B cell (primary cell): ENCODE results near the gene CAMKK2. TPM values are rescaled to one million over a fixed set of nuclear protein-coding genes. Genes with fewer than 3 reads are reported as not detected.
"Not testable (repeated sequence)": the region's sequence is repeated elsewhere in the genome, so short reads cannot be mapped to it uniquely, and the experiment has no call there.

Source experiments
- ATAC-seq: fragments of 200-7000 bp; cut with Tn5 transposase; one replicate; pipeline ENCODE4 v1.10.0; 2021; ENCODE audit warnings: low read depth, mild to moderate bottlenecking, moderate number of reproducible peaks, moderate library complexity
- CTCF ChIA-PET: fragments of 350-600 bp; sonication (Branson Sonifier 250); formaldehyde crosslinking; loops from one replicate; lab custom pipeline; 2021; ENCODE audit warnings: antibody characterized with exemption, inconsistent platforms; lab: Charles Lee
- POLR2A ChIA-PET: fragments of 350-600 bp; sonication (Branson Sonifier 250); formaldehyde crosslinking; loops from one replicate; lab custom pipeline; 2021; ENCODE audit warnings: antibody characterized with exemption; lab: Charles Lee
- DNase-seq: peaks from one replicate; pipeline ENCODE4 v3.0.0; 2013
- H2AFZ ChIP-seq: 2 replicates; pipeline ENCODE4 v1.6.1; 2012; ENCODE audit warnings: mild to moderate bottlenecking, low read depth, low read length; ENCODE audit not compliant: insufficient read depth, poor library complexity, severe bottlenecking
- H3K27ac ChIP-seq, 2 donors: 1 replicate in 1 of 2; 2 replicates in 1 of 2; pipeline ENCODE4 v1.5.1; 2012 to 2013; ENCODE audit warnings: low read length in 2 of 2, mild to moderate bottlenecking in 2 of 2, moderate library complexity in 1 of 2
- H3K27me3 ChIP-seq, 4 experiments: fragments of 200-600 bp in 1 of 4; sonication (generic) in 1 of 4; replicated peaks in 1 of 4; 1 replicate in 2 of 4; 2 replicates in 2 of 4; pipeline versions ENCODE4 v1.6.1 to v1.7.0; 2013 to 2016; ENCODE audit warnings: low read length in 3 of 4, mild to moderate bottlenecking in 2 of 4, mixed read lengths in 1 of 4, moderate library complexity in 1 of 4; ENCODE audit not compliant: insufficient read depth in 4 of 4, control insufficient read depth in 3 of 4; ENCODE audit errors: control extremely low read depth in 1 of 4
- H3K36me3 ChIP-seq, 2 experiments: replicated peaks in 1 of 2; 1 replicate in 1 of 2; 2 replicates in 1 of 2; pipeline versions ENCODE4 v1.6.1 to v1.7.1; 2013; ENCODE audit warnings: low read length in 1 of 2; ENCODE audit not compliant: insufficient read depth in 2 of 2, control insufficient read depth in 1 of 2; ENCODE audit errors: control extremely low read depth in 1 of 2, extremely low read depth in 1 of 2
- H3K4me1 ChIP-seq, 2 donors: fragments of 200-600 bp in 1 of 2; sonication (generic) in 1 of 2; 1 replicate in 1 of 2; 2 replicates in 1 of 2; pipeline versions ENCODE4 v1.5.1 to v1.6.1; 2013 to 2017; ENCODE audit warnings: low read length in 2 of 2; ENCODE audit not compliant: control insufficient read depth in 2 of 2, insufficient read depth in 2 of 2
- H3K4me2 ChIP-seq: replicated peaks from 2 replicates; pipeline ENCODE3; 2012; ENCODE audit warnings: mild to moderate bottlenecking, low read depth, low read length; ENCODE audit not compliant: poor library complexity, severe bottlenecking
- H3K4me3 ChIP-seq, 5 experiments: fragments of 200-600 bp in 1 of 5; sonication (generic) in 1 of 5; 1 replicate in 3 of 5; 2 replicates in 2 of 5; pipeline versions ENCODE4 v1.5.1 to v1.7.0; 2011 to 2016; ENCODE audit warnings: low read length in 4 of 5, mild to moderate bottlenecking in 4 of 5, low read depth in 2 of 5, control low read depth in 1 of 5, moderate library complexity in 1 of 5; ENCODE audit not compliant: insufficient read depth in 1 of 5; ENCODE audit errors: control extremely low read depth in 1 of 5, extremely low read depth in 1 of 5
- H3K79me2 ChIP-seq: fragments of 200-600 bp; sonication (generic); one replicate; pipeline ENCODE4 v1.6.0; 2016; ENCODE audit warnings: low read length; ENCODE audit not compliant: control insufficient read depth, insufficient read depth
- H3K9ac ChIP-seq: fragments of 200-600 bp; sonication (generic); 2 replicates; pipeline ENCODE4 v1.6.1; 2017; ENCODE audit warnings: mild to moderate bottlenecking, low read length, moderate library complexity
- H3K9me3 ChIP-seq, 3 donors: one replicate each; pipeline versions ENCODE4 v1.6.1 to v1.7.1; 2013; ENCODE audit warnings: low read length in 2 of 3; ENCODE audit not compliant: control insufficient read depth in 2 of 3, insufficient read depth in 1 of 3; ENCODE audit errors: control extremely low read depth in 1 of 3
- H4K20me1 ChIP-seq: 2 replicates; pipeline ENCODE4 v1.6.0; 2012; ENCODE audit warnings: mild to moderate bottlenecking, low read length; ENCODE audit not compliant: insufficient read depth, control insufficient read depth, poor library complexity, severe bottlenecking
- H3K27ac Mint-ChIP-seq: one replicate; pipeline ENCODE4 v1.8.0; 2021; ENCODE audit warnings: mixed read lengths
- H3K27me3 Mint-ChIP-seq: one replicate; pipeline ENCODE4 v1.8.0; 2021; ENCODE audit warnings: mixed read lengths
- H3K4me1 Mint-ChIP-seq: one replicate; pipeline ENCODE4 v1.8.0; 2021; ENCODE audit warnings: mixed read lengths
- H3K4me3 Mint-ChIP-seq: one replicate; pipeline ENCODE4 v1.8.0; 2021; ENCODE audit warnings: mixed read lengths
- H3K9me3 Mint-ChIP-seq: one replicate; pipeline ENCODE4 v1.8.0; 2022; ENCODE audit warnings: mixed read lengths; ENCODE audit not compliant: insufficient read depth
- EZH2 ChIP-seq: IDR thresholded peaks from 2 replicates; pipeline ENCODE4 v1.6.1; 2012; ENCODE audit warnings: borderline replicate concordance, low read depth, mild to moderate bottlenecking, moderate library complexity, low read length; ENCODE audit not compliant: insufficient read depth, poor library complexity, severe bottlenecking
- WGBS: methylation state at CpG from one replicate; pipeline ENCODE4 v1.1.5; 2013; ENCODE audit warnings: missing lambda C conversion rate; ENCODE audit not compliant: insufficient coverage; 5-methylcytosine and 5-hydroxymethylcytosine counted together
- intact Hi-C: fragments of 100-400 bp; cut with micrococcal nuclease; formaldehyde crosslinking; loops from one replicate; pipeline ENCODE4 v1.10.0; 2022
- polyA plus RNA-seq: library from polyadenylated mRNA; depleted of rRNA; stranded (reverse); fragments of >200 nt; gene quantifications from 2 replicates; pipeline ENCODE4 v1.2.3, GENCODE V29; 2012
- total RNA-seq, 2 donors: library from RNA; stranded (reverse); fragments of 120-200 nt in 1 of 2; gene quantifications; 1 replicate in 1 of 2; 2 replicates in 1 of 2; pipeline versions ENCODE4 v1.2.3 to v1.2.4, GENCODE V29; 2013 to 2022
- TF ChIP-seq, protein P1 (sequence below): fragments of 200-600 bp; IDR thresholded peaks from one replicate; pipeline ENCODE4 v1.8.0; 2022; ENCODE audit warnings: antibody characterized with exemption, mild to moderate bottlenecking

CAMKK2 gene
- total and polyA plus RNA-seq, 2 donors (not counting 1 experiment from before 2014, with no cell fraction given): 9.7 to 17.1 TPM

DNA sequence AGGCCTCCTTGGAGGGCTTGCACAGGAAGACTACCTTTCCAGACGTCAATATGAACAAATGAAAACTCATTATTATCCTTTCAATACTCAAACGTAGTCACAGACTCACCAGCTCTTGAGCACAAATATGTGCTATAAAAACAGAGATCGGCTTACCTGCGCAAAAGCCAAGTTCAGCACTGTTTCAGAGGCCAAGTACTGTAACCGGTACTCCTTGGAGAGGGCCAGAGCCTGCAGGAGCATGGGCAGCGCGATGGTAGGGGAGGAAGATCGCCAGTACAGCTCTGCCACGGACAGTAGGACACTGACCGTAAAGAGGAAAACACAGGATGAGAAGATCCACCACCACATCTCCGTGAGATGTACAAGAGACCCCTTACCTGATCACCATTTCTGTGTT, 21.6 kb upstream of the CAMKK2 start:
- Mint-ChIP-seq H3K27me3 (no peaks in the 10 kb centered on the region), H3K4me1 (peaks cover 2% of the 10 kb centered on the region), H3K4me3 (no peak overlapping the region), H3K27ac (no peak overlapping the region), H3K9me3 (no peaks in the 10 kb centered on the region)
- WGBS: 93% methylated on average over 5 of the region's 11 CpGs
- Histone ChIP-seq H3K9me3 (no peaks in the 10 kb centered on the region), H3K27me3 (no peaks in the 10 kb centered on the region), H3K4me1 (no peaks in the 10 kb centered on the region), H3K79me2 (no peaks in the 10 kb centered on the region), H2AFZ (no peak overlapping the region), H4K20me1 (no peaks in the 10 kb centered on the region), H3K4me3 (no peak overlapping the region), H3K9ac (no peak overlapping the region), H3K36me3 (peaks cover 3 to 35% of the 10 kb centered on the region in 2 experiments), H3K4me2 (no peak overlapping the region), H3K27ac (no peak overlapping the region)
- POLR2A ChIA-PET: interaction anchor here (0.6 to 0.7 kb wide), 2 partner anchors 185 to 1645 kb away, joined by 4 to 7 read pairs; no protein-coding TSS in a partner anchor
- CTCF ChIA-PET: interaction anchor here (0.9 to 1.2 kb wide), 2 partner anchors 32 to 125 kb away, joined by 3 to 4 read pairs; no protein-coding TSS in a partner anchor
- TF ChIP-seq, protein P1, sequence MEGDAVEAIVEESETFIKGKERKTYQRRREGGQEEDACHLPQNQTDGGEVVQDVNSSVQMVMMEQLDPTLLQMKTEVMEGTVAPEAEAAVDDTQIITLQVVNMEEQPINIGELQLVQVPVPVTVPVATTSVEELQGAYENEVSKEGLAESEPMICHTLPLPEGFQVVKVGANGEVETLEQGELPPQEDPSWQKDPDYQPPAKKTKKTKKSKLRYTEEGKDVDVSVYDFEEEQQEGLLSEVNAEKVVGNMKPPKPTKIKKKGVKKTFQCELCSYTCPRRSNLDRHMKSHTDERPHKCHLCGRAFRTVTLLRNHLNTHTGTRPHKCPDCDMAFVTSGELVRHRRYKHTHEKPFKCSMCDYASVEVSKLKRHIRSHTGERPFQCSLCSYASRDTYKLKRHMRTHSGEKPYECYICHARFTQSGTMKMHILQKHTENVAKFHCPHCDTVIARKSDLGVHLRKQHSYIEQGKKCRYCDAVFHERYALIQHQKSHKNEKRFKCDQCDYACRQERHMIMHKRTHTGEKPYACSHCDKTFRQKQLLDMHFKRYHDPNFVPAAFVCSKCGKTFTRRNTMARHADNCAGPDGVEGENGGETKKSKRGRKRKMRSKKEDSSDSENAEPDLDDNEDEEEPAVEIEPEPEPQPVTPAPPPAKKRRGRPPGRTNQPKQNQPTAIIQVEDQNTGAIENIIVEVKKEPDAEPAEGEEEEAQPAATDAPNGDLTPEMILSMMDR: no peak
- TF ChIP-seq EZH2: no peak
- DNase-seq: no peak
- intact Hi-C loops: no loop called here
- no peak for ATAC-seq

- ChIA-PET CTCF (interaction anchor here (0.6 to 1.2 kb wide), 2 partner anchors 14 to 66 kb away, joined by 3 read pairs; no protein-coding TSS in a partner anchor), POLR2A (no interaction called here)
- ATAC-seq (no peak), DNase-seq (no peak)
- Histone ChIP-seq H3K4me2 (no peak overlapping the region), H3K9ac (no peak overlapping the region), H4K20me1 (no peaks in the 10 kb centered on the region), H3K4me1 (no peaks in the 10 kb centered on the region), H3K9me3 (no peaks in the 10 kb centered on the region), H3K36me3 (peaks cover 8 to 30% of the 10 kb centered on the region in 2 experiments), H2AFZ (no peak overlapping the region), H3K4me3 (no peak overlapping the region), H3K79me2 (no peaks in the 10 kb centered on the region), H3K27me3 (no peaks in the 10 kb centered on the region), H3K27ac (no peak overlapping the region)
- Mint-ChIP-seq H3K4me3 (no peak overlapping the region), H3K27me3 (no peaks in the 10 kb centered on the region), H3K9me3 (no peaks in the 10 kb centered on the region), H3K4me1 (peaks cover 6% of the 10 kb centered on the region), H3K27ac (no peak overlapping the region)
- intact Hi-C loops: no loop called here
- TF ChIP-seq, protein P1: no peak
- no peak for TF ChIP-seq EZH2
- WGBS: 100% methylated on average over 1 of the region's 3 CpGs
Measured at GRCh38 chr12:121314431-121314830, 17.9 kb upstream of the CAMKK2 start.

DNA sequence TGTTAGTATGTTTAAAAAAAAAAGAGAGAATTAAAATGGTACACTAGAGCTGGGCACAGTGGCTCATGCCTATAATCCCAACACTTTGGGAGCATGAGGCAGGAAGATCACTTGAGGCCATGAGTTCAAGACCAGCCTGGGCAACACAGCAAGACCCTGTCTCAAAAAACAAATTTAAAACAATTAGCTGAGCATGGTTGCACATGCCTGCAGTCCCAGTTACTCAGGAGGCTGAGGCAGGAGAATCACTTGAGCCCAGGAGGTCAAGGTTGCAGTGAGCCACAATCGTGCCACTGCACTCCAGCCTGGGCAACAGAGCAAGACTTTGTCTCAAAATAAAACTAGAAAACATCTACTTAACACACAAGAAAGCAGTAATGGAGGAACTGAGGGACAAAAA, 13.7 kb upstream of the CAMKK2 start:
- H3K27ac Mint-ChIP-seq: not testable (repeated sequence)

More for the DNA sequence above, 13.7 kb upstream of the CAMKK2 start:
- intact Hi-C loops, ATAC-seq, H3K4me3 ChIP-seq, H3K9ac ChIP-seq, H3K4me2 ChIP-seq, H3K79me2 ChIP-seq, POLR2A ChIA-PET, H3K27ac ChIP-seq, H3K4me3 Mint-ChIP-seq, H3K9me3 ChIP-seq, H3K9me3 Mint-ChIP-seq, H3K27me3 Mint-ChIP-seq, H3K27me3 ChIP-seq, H4K20me1 ChIP-seq, H2AFZ ChIP-seq, DNase-seq: not testable (repeated sequence)
- peaks cover 12% of the 10 kb centered on the region for H3K4me1 Mint-ChIP-seq
- Histone ChIP-seq H3K4me1 (peaks cover 8 to 15% of the 10 kb centered on the region in 2 donors), H3K36me3 (peaks cover 13 to 25% of the 10 kb centered on the region in 2 experiments)
- WGBS: 100% methylated on average over 1 of the region's 1 CpG
- CTCF ChIA-PET: interaction anchor here (0.6 to 1.9 kb wide), 2 partner anchors 23 to 372 kb away, joined by 3 to 6 read pairs; no protein-coding TSS in a partner anchor
